Hypothalamus (tissue), 51 donors: Measurements from ENCODE around the gene BIN2.

ENCODE experiments used
- DNase-seq, 51 donors: peaks; one replicate each; lab custom pipeline; 2025; lab: John Stamatoyannopoulos, UW

BIN2 gene

GRCh38 chr12:51323966-51324895 lies at the start of gene BIN2:
Gene BIN2 (minus strand): TSS chr12:51324174. CDS start chr12:51324102, 72 bp downstream.
- DNase-seq, result peak in 15 of 51 donors; percentile 1 to 31 (median 8)

- no peak for DNase-seq
Measured at GRCh38 chr12:51373187-51373586, 49.2 kb upstream of the BIN2 start.

GRCh38 chr12:51372021-51372420 lies 48.0 kb upstream of the BIN2 start:
- DNase-seq, result no peak

GRCh38 chr12:51371295-51371953 lies 47.5 kb upstream of the BIN2 start:
- peak in 21 of 51 donors; percentile 16 to 76 (median 37) for DNase-seq

GRCh38 chr12:51370667-51371066 lies 46.7 kb upstream of the BIN2 start:
- no peak for DNase-seq

- DNase-seq, result no peak
Measured at GRCh38 chr12:51369581-51369980, 45.6 kb upstream of the BIN2 start.

GRCh38 chr12:51368640-51369517 lies 44.9 kb upstream of the BIN2 start:
- DNase-seq, result peak in 5 of 51 donors; percentile 8 to 27 (median 11)

GRCh38 chr12:51365276-51365675 lies 41.3 kb upstream of the BIN2 start:
- DNase-seq, result no peak

- DNase-seq, result no peak
Measured at GRCh38 chr12:51364001-51364400, 40.0 kb upstream of the BIN2 start.

GRCh38 chr12:51362747-51363342 lies 38.9 kb upstream of the BIN2 start:
- DNase-seq, result no peak

GRCh38 chr12:51362307-51362706 lies 38.3 kb upstream of the BIN2 start:
- DNase-seq, result peak in 45 of 51 donors; percentile 6 to 94 (median 76)

- peak in 6 of 51 donors; percentile 9 to 46 (median 30) for DNase-seq
Measured at GRCh38 chr12:51361161-51362016, 37.4 kb upstream of the BIN2 start.

GRCh38 chr12:51360315-51360714 lies 36.3 kb upstream of the BIN2 start:
- no peak for DNase-seq

- no peak for DNase-seq
Measured at GRCh38 chr12:51359851-51360250, 35.9 kb upstream of the BIN2 start.

- no peak for DNase-seq
Measured at GRCh38 chr12:51358496-51358895, 34.5 kb upstream of the BIN2 start.

- DNase-seq, result no peak
Measured at GRCh38 chr12:51357374-51358047, 33.5 kb upstream of the BIN2 start.

GRCh38 chr12:51351913-51352532 lies 28.0 kb upstream of the BIN2 start:
- peak in 31 of 51 donors; percentile 9 to 77 (median 31) for DNase-seq

GRCh38 chr12:51349026-51349425 lies 25.1 kb upstream of the BIN2 start:
- DNase-seq, result no peak
